ENCODE results near the gene WNT1.

Gene WNT1

DNA sequence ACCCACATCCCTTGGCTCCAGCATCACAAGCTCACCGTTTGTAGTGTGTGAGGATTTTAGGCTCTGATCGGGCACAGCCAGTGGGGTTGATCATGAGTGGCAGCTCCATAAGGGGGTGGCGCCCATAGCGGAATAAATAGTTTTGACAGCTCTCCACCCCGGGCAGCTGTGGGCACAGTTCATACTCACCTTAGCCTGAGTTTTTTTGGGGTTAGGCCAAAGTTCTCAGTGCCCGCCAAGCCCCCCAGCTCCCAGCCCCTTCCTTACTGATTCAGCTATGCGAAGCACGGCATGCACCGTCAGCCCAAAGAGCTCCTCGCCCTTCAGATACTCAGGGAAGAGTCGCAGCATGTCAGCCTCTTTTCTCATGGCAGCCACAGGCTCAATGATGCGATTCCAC, 46.4 kb downstream of the WNT1 start:
- Histone ChIP-seq H3K36me3 (peaks cover 85% of the 10 kb centered on the region), H3K4me3 (no peak overlapping the region), H3K4me2 (no peak overlapping the region), H3K9ac (no peak overlapping the region), H3K27ac (no peak overlapping the region), H4K20me1 (peaks cover 59% of the 10 kb centered on the region), H3K27me3 (no peaks in the 10 kb centered on the region), H3K9me3 (no peaks in the 10 kb centered on the region), H3K4me1 (peaks cover 13% of the 10 kb centered on the region)
- no peak for TF ChIP-seq Cebpa-rat (IDR thresholded peaks at IDR 0.05)

DNA sequence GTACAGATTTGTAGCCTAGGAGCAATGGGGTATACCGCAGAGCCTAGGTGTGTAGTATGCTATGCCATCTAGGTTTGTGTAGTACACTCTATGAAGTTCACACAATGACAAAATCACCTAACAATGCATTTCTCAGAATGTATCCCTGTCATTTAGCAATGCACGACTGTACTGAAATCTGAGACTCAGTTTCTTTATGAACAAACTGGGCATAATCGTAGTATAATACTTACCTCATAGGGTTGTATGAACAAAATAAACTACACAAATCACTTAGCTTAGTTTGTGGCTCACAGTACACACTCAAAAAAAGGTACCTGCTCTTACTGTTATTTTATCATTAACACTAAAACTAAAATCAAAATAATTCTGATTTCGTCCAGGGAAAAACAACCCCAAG, 47.3 kb downstream of the WNT1 start:
- peaks cover 6% of the 10 kb centered on the region for H3K4me1 ChIP-seq
- peaks cover 66% of the 10 kb centered on the region for H4K20me1 ChIP-seq
- no peaks in the 10 kb centered on the region for H3K9me3 ChIP-seq
- no peak overlapping the region for H3K27ac ChIP-seq
- H3K4me2 ChIP-seq = no peak overlapping the region
- TF ChIP-seq Cebpa-rat (IDR thresholded peaks at IDR 0.05) = no peak
- H3K36me3 ChIP-seq = peaks cover 94% of the 10 kb centered on the region
- no peak overlapping the region for H3K4me3 ChIP-seq
- no peaks in the 10 kb centered on the region for H3K27me3 ChIP-seq
- H3K9ac ChIP-seq = no peak overlapping the region

DNA sequence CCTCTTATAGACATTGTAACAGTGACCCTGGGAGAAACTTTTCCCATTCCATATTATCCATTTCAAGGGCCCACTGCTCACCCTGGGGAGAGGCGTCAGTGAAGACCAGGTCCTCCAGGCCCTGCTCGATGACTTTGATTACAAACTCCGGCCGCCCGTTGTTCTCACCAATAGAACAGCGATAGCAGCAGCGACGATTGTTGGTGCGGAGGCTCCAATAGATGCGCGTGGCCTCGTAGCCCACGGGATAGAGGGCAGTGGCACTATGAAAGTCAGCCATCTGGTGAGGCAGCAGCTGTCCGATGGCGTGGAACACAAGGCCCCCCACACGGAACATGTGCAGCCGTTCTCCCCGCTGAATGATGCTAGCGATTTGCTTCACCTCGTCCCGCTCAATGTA, 48.0 kb downstream of the WNT1 start:
- TF ChIP-seq Cebpa-rat (IDR thresholded peaks at IDR 0.05) = no peak
- H3K4me3 ChIP-seq = no peak overlapping the region
- peaks cover 73% of the 10 kb centered on the region for H4K20me1 ChIP-seq
- H3K4me2 ChIP-seq = no peak overlapping the region
- H3K27ac ChIP-seq = no peak overlapping the region
- H3K36me3 ChIP-seq = peaks cover 100% of the 10 kb centered on the region
- H3K9ac ChIP-seq = no peak overlapping the region
- no peaks in the 10 kb centered on the region; the same call in 1 of the 2 replicates for H3K4me1 ChIP-seq
- no peaks in the 10 kb centered on the region for H3K9me3 ChIP-seq
- no peaks in the 10 kb centered on the region for H3K27me3 ChIP-seq

DNA sequence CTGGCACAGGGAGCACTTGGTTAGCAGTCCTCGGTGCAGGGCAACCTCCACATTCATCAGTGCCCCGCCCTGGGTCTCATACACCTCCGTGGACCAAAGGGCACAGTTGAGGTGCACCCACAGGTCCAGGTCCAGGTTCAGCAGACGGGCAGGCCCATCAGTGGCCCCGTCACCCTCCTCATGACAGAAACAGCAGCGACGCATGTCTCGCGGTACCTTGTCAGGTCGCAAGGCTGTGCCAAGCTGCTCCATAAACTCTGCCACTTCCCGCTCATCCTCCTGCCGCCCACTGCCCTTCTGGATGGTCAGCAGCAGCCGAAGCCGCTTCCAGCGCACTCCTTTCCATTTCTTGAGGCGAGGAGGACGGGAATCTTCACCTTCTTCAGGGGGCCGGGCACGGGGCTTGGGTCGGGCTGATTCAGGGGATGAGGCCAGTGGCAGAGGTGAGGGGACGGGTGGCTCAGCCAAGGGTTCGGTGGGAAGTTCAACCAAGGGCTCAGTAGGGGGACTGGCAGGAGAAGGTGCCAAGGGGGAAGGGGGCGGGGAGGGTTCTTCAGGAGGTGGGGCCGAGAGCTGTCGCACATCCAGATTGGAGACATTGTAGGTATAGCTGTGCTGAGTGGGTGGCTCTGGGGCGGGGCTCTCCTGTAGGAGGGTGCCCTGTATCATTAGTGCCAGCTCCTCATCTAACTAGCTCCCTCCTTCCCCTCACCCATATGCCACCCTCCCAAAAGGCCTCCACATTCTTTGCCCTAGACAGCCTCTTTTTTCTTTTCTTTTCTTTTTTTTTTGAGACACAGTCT, 48.8 kb downstream of the WNT1 start:
- Histone ChIP-seq H3K4me3 (no peak overlapping the region), H3K27me3 (no peaks in the 10 kb centered on the region), H3K36me3 (peaks cover 100% of the 10 kb centered on the region), H4K20me1 (peaks cover 80% of the 10 kb centered on the region), H3K9ac (no peak overlapping the region), H3K4me2 (no peak overlapping the region), H3K9me3 (no peaks in the 10 kb centered on the region), H3K27ac (no peak overlapping the region), H3K4me1 (no peaks in the 10 kb centered on the region)
- no peak for TF ChIP-seq Cebpa-rat (IDR thresholded peaks at IDR 0.05)

DNA sequence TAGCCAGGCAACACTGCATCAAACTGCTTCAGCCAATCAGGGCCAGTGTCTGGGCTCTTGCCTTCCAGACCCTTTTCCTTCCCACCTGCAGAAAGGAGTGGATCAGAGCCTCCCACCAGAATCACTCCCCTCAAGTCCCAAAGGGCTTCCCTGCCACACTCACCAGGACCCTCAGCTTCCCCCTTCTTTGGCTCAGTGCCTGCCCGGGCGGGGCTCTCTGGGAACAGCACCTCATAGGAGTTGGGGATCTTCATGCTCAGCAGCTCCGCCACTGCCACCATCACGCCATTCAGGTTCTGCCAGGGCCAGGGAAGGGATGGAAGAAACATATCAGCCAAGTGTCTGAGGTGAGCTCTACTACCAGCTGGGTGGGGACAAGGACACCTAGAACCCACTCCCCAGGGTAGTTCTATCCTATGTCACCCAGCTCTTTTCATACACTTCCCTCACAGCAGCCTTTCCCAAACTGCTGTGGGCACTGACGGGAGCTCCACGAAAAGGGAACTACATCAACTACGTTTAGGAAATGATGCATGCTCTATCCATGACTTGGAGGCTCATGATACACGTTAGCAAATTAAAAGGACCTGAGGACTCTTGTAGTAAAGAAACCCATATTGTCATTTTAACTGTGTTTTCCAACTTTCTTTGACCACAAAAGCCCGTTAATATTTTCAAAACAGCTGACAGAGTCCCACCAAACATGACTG, 49.9 kb downstream of the WNT1 start:
- no peaks in the 10 kb centered on the region for H3K4me1 ChIP-seq
- H3K9me3 ChIP-seq = no peaks in the 10 kb centered on the region
- peaks cover 100% of the 10 kb centered on the region for H3K36me3 ChIP-seq
- H3K4me2 ChIP-seq = no peak overlapping the region
- no peak for TF ChIP-seq Cebpa-rat (IDR thresholded peaks at IDR 0.05)
- H3K27ac ChIP-seq = no peak overlapping the region
- no peaks in the 10 kb centered on the region for H3K27me3 ChIP-seq
- H4K20me1 ChIP-seq = peaks cover 92% of the 10 kb centered on the region
- H3K4me3 ChIP-seq = no peak overlapping the region
- no peak overlapping the region for H3K9ac ChIP-seq

DNA sequence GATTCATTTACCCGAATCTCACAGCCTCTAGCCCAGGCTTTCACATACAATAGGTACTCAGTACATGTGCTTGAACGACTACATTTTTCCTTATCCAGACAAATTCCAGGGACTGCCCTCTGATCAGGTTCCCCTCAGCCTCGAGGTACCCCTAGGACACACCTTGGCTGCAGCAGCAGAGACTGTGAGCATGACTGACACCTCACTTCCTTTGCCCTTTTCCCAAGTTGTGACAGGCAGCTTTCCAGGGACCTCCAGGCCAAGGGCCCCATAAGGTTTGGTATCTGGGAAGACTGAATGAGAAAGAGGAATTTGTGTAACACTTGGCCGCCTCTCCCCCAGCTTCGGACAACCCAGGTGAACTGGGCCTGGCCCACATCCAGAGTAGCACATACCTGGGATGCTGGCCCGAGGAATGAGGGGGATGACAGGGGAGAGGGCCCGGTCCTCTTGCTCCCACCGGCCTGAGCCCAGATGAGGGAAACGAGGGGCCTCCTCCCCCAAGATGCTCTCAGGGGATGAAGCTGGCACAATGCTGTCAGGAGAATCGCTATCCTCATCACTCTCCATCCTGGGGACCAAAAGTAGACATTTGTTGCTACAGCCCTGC, 50.6 kb downstream of the WNT1 start:
- Histone ChIP-seq H3K4me3 (no peak overlapping the region), H3K27me3 (no peaks in the 10 kb centered on the region), H3K9ac (no peak overlapping the region), H3K4me1 (no peaks in the 10 kb centered on the region), H3K36me3 (peaks cover 100% of the 10 kb centered on the region), H4K20me1 (peaks cover 92% of the 10 kb centered on the region), H3K4me2 (no peak overlapping the region), H3K27ac (no peak overlapping the region), H3K9me3 (no peaks in the 10 kb centered on the region)
- no peak for TF ChIP-seq Cebpa-rat (IDR thresholded peaks at IDR 0.05)

DNA sequence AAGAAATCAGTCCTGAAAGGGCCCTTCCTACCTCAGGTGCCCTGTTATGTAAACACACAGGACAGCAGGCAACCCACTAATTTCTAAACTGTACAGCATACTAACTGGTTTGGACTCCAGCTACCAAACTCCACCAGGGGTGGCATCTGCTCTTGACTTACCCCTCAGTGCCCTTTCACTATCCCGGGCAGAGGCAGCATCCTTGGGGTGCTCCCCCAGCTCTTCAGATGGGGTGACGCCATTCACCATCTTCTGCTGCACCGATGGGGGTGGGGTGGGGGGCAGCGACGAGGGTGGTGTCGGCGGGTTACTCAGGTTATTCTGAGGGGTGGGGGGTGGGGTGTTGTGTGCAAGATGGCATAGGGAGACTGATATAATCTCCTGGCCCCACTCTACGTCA, 52.0 kb downstream of the WNT1 start:
- TF ChIP-seq Cebpa-rat (IDR thresholded peaks at IDR 0.05) = no peak
- H3K27me3 ChIP-seq = no peaks in the 10 kb centered on the region
- H3K36me3 ChIP-seq = peaks cover 100% of the 10 kb centered on the region
- H4K20me1 ChIP-seq = peaks cover 92% of the 10 kb centered on the region
- no peaks in the 10 kb centered on the region for H3K4me1 ChIP-seq
- no peak overlapping the region for H3K4me2 ChIP-seq
- no peak overlapping the region for H3K9ac ChIP-seq
- no peaks in the 10 kb centered on the region for H3K9me3 ChIP-seq
- H3K4me3 ChIP-seq = no peak overlapping the region
- no peak overlapping the region for H3K27ac ChIP-seq

DNA sequence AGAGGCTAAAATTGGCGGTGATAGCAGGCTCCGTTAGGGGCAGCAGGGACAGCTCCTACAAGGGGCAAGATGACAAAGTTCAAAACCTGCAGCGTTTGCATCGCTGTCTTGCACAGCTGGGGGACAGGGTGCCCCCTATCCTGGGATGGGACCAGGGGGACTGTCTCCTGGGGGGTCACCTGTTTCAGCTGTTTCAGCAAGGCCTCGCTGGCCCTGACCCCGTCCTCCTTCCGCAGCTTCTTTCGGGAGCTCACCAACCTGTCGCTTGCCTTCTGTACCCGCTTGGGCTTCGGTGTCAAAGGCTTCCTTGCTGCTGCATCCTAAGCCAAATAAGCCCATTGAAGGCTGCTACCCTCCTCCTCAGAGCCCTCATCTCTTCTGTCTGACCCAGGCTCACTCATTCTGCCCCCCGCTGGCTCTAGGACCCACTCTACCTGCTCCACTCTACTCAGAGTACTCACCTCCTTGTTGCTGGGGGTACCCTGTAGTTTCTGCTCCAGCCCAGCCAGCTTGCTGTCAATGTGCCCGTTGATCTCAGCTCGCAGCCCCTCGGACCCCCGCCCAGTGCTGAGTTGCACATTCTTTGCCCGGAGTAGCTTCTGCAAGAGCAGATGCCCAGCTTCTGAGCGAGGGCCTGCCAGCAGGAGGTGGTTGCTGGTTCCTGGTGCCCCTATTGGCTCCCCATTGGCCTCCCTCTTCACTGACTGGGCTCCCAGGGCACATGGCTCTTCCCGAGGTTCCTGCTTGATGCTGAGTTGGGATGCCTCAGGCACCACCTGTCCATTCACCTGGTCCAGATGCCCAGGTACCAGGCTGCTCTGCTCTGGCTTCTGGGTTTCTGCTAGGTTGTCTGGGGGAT, 52.8 kb downstream of the WNT1 start:
- no peak for TF ChIP-seq Cebpa-rat (IDR thresholded peaks at IDR 0.05)
- H3K4me1 ChIP-seq = no peaks in the 10 kb centered on the region
- no peaks in the 10 kb centered on the region for H3K9me3 ChIP-seq
- no peak overlapping the region for H3K27ac ChIP-seq
- no peak overlapping the region for H3K9ac ChIP-seq
- no peaks in the 10 kb centered on the region for H3K27me3 ChIP-seq
- peaks cover 92% of the 10 kb centered on the region for H4K20me1 ChIP-seq
- H3K36me3 ChIP-seq = peaks cover 100% of the 10 kb centered on the region
- no peak overlapping the region for H3K4me3 ChIP-seq
- no peak overlapping the region for H3K4me2 ChIP-seq

DNA sequence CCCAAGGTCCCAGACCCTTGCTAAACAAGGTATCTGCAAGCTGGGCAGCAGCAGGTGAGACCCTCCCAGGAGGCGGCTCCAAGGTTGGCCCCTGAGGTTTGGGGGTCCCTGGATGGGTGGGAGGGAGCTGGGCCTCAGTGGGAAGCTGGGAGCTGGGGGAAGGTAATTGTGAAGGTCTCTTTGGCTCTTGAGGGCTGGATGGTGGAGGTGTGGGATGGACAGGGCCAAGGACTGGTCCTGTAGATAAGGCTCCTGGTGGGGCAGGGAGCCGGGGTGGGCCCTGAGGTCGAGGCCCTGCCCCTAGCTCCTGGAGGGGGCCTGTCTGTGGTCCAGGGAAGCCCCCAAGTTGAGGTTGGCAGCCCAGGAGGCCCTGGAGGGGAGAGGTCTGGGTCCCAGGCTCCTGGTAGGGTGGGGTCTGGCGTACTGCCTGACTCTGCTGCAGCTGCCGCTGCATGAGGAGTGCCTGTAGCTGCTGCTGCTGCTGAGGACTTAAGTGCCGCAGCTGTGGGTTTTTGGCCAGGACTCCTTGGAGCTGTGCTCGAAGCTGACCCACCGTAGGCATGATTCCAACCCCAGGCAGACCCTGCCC, 53.5 kb downstream of the WNT1 start:
- peaks cover 92% of the 10 kb centered on the region for H4K20me1 ChIP-seq
- H3K27ac ChIP-seq = no peak overlapping the region
- no peaks in the 10 kb centered on the region for H3K27me3 ChIP-seq
- H3K4me1 ChIP-seq = no peaks in the 10 kb centered on the region
- H3K4me2 ChIP-seq = no peak overlapping the region
- H3K9me3 ChIP-seq = no peaks in the 10 kb centered on the region
- H3K4me3 ChIP-seq = no peak overlapping the region
- no peak for TF ChIP-seq Cebpa-rat (IDR thresholded peaks at IDR 0.05)
- peaks cover 100% of the 10 kb centered on the region for H3K36me3 ChIP-seq
- no peak overlapping the region for H3K9ac ChIP-seq
